Ectodermal cell (in vitro differentiated cells): Measurements from ENCODE around the gene ASMT.
"Not testable (repeated sequence)": the region's sequence is repeated elsewhere in the genome, so short reads cannot be mapped to it uniquely, and the experiment has no call there.

ENCODE experiments used
- H3K27ac ChIP-seq: 2 replicates; pipeline ENCODE4 v1.7.0; 2013; ENCODE audit warnings: mild to moderate bottlenecking, low read depth, low read length; ENCODE audit not compliant: insufficient read depth, poor library complexity, severe bottlenecking
- H3K27me3 ChIP-seq: 2 replicates; pipeline ENCODE4 v1.7.0; 2013; ENCODE audit warnings: mild to moderate bottlenecking, low read length; ENCODE audit not compliant: insufficient read depth, control insufficient read depth, poor library complexity, severe bottlenecking
- H3K36me3 ChIP-seq: one replicate; pipeline ENCODE4 v1.7.0; 2013; ENCODE audit warnings: low read length; ENCODE audit not compliant: control insufficient read depth, insufficient read depth
- H3K4me1 ChIP-seq: one replicate; pipeline ENCODE4 v1.7.0; 2013; ENCODE audit warnings: low read length; ENCODE audit not compliant: control insufficient read depth, insufficient read depth
- H3K4me3 ChIP-seq: 2 replicates; pipeline ENCODE4 v1.7.0; 2013; ENCODE audit warnings: low read depth, low read length, control low read depth; ENCODE audit not compliant: insufficient read depth
- H3K9me3 ChIP-seq: 2 replicates; pipeline ENCODE4 v1.7.0; 2013; ENCODE audit warnings: mild to moderate bottlenecking, low read length, moderate library complexity; ENCODE audit not compliant: control insufficient read depth
- WGBS, 2 experiments: methylation state at CpG; one replicate each; pipeline ENCODE4 v1.1.7; 2013; ENCODE audit warnings: missing lambda C conversion rate in 2 of 2; 5-methylcytosine and 5-hydroxymethylcytosine counted together

The ASMT gene

GRCh38 chrX:1673337-1673736 lies 58.5 kb downstream of the ASMT start:
- Histone ChIP-seq H3K27ac (no peak overlapping the region), H3K9me3 (no peaks in the 10 kb centered on the region), H3K4me1 (no peaks in the 10 kb centered on the region), H3K4me3 (no peak overlapping the region), H3K36me3 (no peaks in the 10 kb centered on the region), H3K27me3 (no peaks in the 10 kb centered on the region)
- 86 to 89% methylated on average over 7 of the region's 7 CpGs for WGBS, 2 experiments

DNA sequence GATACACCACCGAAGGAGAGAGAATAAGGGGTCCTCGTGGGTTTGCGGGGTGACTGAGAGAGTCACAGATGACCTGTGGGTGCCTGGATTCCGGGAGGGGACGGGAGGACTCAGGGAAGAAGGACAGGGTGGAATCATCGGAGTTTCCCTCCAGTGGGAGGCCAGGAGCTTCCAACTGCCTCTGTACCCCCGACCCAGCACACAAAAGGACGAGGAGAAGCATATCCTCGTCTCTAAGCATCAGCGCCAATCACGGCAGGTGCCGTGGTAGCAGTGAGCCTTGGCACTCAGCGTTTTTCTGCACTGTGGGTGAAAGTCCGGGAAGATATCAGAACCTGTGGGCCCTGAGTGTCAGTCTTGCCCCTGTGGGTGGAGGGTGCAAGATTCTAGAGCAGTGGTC lies 62.0 kb downstream of the ASMT start:
- Histone ChIP-seq H3K36me3 (no peaks in the 10 kb centered on the region), H3K4me3 (no peak overlapping the region), H3K27ac (no peak overlapping the region), H3K27me3 (no peaks in the 10 kb centered on the region), H3K9me3 (no peaks in the 10 kb centered on the region), H3K4me1 (no peaks in the 10 kb centered on the region)
- 92 to 96% methylated on average over 14 of the region's 14 CpGs for WGBS, 2 experiments

- H3K27ac ChIP-seq = no peak overlapping the region
- WGBS, 2 experiments = 67 to 73% methylated on average over 8 to 9 of the region's 9 CpGs
- no peak overlapping the region for H3K4me3 ChIP-seq
- H3K9me3 ChIP-seq = no peaks in the 10 kb centered on the region
- no peaks in the 10 kb centered on the region for H3K4me1 ChIP-seq
- no peaks in the 10 kb centered on the region for H3K27me3 ChIP-seq
- no peaks in the 10 kb centered on the region for H3K36me3 ChIP-seq
These were observed 64.4 kb downstream of the ASMT start for GRCh38 chrX:1679238-1679637.

GRCh38 chrX:1681439-1681838 lies 66.6 kb downstream of the ASMT start:
- Histone ChIP-seq H3K9me3 (no peaks in the 10 kb centered on the region), H3K36me3 (no peaks in the 10 kb centered on the region), H3K27ac (no peak overlapping the region), H3K4me3 (no peak overlapping the region), H3K4me1 (no peaks in the 10 kb centered on the region), H3K27me3 (no peaks in the 10 kb centered on the region)

- not testable (repeated sequence) for H3K4me3 ChIP-seq, H3K27me3 ChIP-seq, H3K9me3 ChIP-seq, H3K36me3 ChIP-seq, H3K27ac ChIP-seq, H3K4me1 ChIP-seq
These were observed 67.0 kb downstream of the ASMT start for GRCh38 chrX:1681856-1682255.

DNA sequence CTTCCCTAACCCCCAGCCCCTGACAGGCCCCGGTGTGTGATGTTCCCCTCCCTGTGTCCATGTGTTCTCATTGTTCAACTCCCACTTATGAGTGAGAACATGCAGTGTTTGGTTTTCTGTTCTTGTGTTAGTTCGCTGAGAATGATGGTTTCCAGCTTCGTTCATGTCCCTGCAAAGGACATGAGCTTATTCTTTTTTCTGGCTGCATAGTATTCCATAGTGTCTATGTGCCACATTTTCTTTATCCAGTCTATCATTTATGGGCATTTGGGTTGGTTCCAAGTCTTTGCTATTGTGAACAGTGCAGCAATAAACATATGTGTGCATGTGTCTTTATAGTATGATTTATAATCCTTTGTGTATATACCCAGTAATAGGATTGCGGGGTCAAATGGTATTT lies 67.6 kb downstream of the ASMT start:
- H3K4me3 ChIP-seq, H3K27ac ChIP-seq, H3K4me1 ChIP-seq, H3K36me3 ChIP-seq, H3K27me3 ChIP-seq, H3K9me3 ChIP-seq: not testable (repeated sequence)
- 87 to 97% methylated on average over 3 to 4 of the region's 4 CpGs for WGBS, 2 experiments

GRCh38 chrX:1684883-1685282 lies 70.0 kb downstream of the ASMT start:
- H3K9me3 ChIP-seq, H3K27me3 ChIP-seq, H3K4me3 ChIP-seq, H3K36me3 ChIP-seq, H3K4me1 ChIP-seq: not testable (repeated sequence)
- peak overlapping the region; percentile 26 for H3K27ac ChIP-seq
- WGBS, 2 experiments = 97 to 99% methylated on average over 3 of the region's 8 CpGs

DNA sequence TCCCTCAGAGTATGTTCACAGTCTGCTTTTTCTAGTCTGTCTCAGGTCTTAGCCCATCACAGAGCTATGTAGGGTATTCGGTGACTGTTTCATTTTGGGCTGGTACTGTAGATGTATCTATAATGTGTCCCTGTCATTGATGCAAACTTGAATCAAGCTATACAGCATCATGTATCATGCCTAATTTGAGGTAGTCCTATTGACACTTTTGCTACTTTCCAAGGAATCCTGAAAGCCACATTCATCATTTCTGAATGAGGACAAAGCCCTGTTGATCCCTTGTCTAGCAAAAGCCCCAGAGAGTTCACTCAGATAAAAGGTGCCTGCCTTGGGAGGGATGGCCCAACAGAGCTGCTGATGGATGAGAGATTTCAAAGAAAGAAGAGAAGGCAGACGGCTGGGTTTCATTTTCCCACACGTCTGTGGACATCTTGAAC lies 70.6 kb downstream of the ASMT start:
- not testable (repeated sequence) for H3K36me3 ChIP-seq, H3K27me3 ChIP-seq, H3K4me3 ChIP-seq, H3K9me3 ChIP-seq, H3K4me1 ChIP-seq
- H3K27ac ChIP-seq = peak overlapping the region; percentile 26
- WGBS, 2 experiments = 95 to 100% methylated on average over 1 of the region's 3 CpGs

- no peaks in the 10 kb centered on the region for H3K36me3 ChIP-seq
- H3K4me1 ChIP-seq = no peaks in the 10 kb centered on the region
- H3K27ac ChIP-seq = no peak overlapping the region
- no peak overlapping the region for H3K4me3 ChIP-seq
- no peaks in the 10 kb centered on the region for H3K27me3 ChIP-seq
- 68 to 69% methylated on average over 2 of the region's 2 CpGs for WGBS, 2 experiments
- H3K9me3 ChIP-seq = no peaks in the 10 kb centered on the region
These were observed 71.8 kb downstream of the ASMT start for GRCh38 chrX:1686642-1687041.
